Psoas muscle (tissue), 8 donors: ENCODE data around the gene ADSS1. TPM values are rescaled to one million over a fixed set of nuclear protein-coding genes. Genes with fewer than 3 reads are reported as not detected.

ENCODE experiments used
- ATAC-seq, 4 donors: fragments of 200-7000 bp; cut with Tn5 transposase; one replicate each; pipeline ENCODE4 v1.9.1; 2020; ENCODE audit warnings: moderate library complexity in 3 of 4, mild to moderate bottlenecking in 2 of 4
- DNase-seq, 2 donors: peaks; one replicate each; pipeline ENCODE4 v3.0.0-alpha.2; 2020
- H3K27ac ChIP-seq: fragments of 200-600 bp; one replicate; pipeline ENCODE4 v1.8.0; 2022
- H3K27me3 ChIP-seq, 3 donors: fragments of 200-600 bp in 1 of 3; one replicate each; pipeline versions ENCODE4 v1.6.1 to v1.8.0; 2013 to 2022; ENCODE audit warnings: low read length in 2 of 3, mild to moderate bottlenecking in 2 of 3, moderate library complexity in 1 of 3; ENCODE audit not compliant: insufficient read depth in 3 of 3
- H3K36me3 ChIP-seq, 2 donors: fragments of 200-600 bp in 1 of 2; one replicate each; pipeline versions ENCODE4 v1.6.1 to v1.8.0; 2013 to 2022; ENCODE audit warnings: low read depth in 1 of 2, mild to moderate bottlenecking in 1 of 2, moderate library complexity in 1 of 2; ENCODE audit not compliant: insufficient read depth in 1 of 2
- H3K4me1 ChIP-seq: fragments of 200-600 bp; one replicate; pipeline ENCODE4 v1.8.0; 2022
- H3K4me3 ChIP-seq: fragments of 200-600 bp; one replicate; pipeline ENCODE4 v1.8.0; 2022; ENCODE audit warnings: mild to moderate bottlenecking
- H3K9me3 ChIP-seq: fragments of 200-600 bp; one replicate; pipeline ENCODE4 v1.8.0; 2022
- CTCF ChIP-seq: fragments of 200-600 bp; IDR thresholded peaks from one replicate; pipeline ENCODE4 v1.8.0; 2022; ENCODE audit warnings: antibody characterized with exemption
- WGBS, 3 donors: extraction: QIAGEN DNeasy Blood & Tissue Kit; methylation state at CpG; one replicate each; pipeline versions ENCODE4 v1.1.6 to v1.1.7; 2013; 5-methylcytosine and 5-hydroxymethylcytosine counted together
- intact Hi-C, 2 donors: fragments of 100-400 bp; cut with DNase I; formaldehyde crosslinking; loops; one replicate each; pipeline versions ENCODE4 v1.11.0 to v1.14.2; 2022
- polyA plus RNA-seq, 3 donors: library from polyadenylated mRNA; stranded (reverse); fragments of 200-250 nt; gene quantifications; one replicate each; pipeline ENCODE4 v1.2.3, GENCODE V29; 2013
- total RNA-seq, 4 donors: library from RNA; stranded (reverse); fragmentation: NEBNext Ultra II Directional in 2 of 4; extraction: Animal tissue kit (Norgen Biotek cat#: 25700) in 2 of 4; gene quantifications; one replicate each; pipeline versions ENCODE4 v1.2.1 to v1.2.4, GENCODE V29; 2021 to 2023
- donor health status: healthy with polysubstance abuse.
- donor health status: DM: no; HTN: no; CAD: no; lungs with moderate emphysema.
- donor health status: Bipolar disorder and iron deficiency.
- donor health status: healthy.
- donor health status: DM: yes; HTN: yes; CAD: no.
- donor health status: DM: no; HTN: no; CAD: no.
- donor health status: DM: no; HTN: no; CAD: no.
- donor health status: DM: yes; HTN: yes; CAD: no.

ADSS1 gene
- total and polyA plus RNA-seq, 7 donors = 187 to 394 (median 300) TPM

DNA sequence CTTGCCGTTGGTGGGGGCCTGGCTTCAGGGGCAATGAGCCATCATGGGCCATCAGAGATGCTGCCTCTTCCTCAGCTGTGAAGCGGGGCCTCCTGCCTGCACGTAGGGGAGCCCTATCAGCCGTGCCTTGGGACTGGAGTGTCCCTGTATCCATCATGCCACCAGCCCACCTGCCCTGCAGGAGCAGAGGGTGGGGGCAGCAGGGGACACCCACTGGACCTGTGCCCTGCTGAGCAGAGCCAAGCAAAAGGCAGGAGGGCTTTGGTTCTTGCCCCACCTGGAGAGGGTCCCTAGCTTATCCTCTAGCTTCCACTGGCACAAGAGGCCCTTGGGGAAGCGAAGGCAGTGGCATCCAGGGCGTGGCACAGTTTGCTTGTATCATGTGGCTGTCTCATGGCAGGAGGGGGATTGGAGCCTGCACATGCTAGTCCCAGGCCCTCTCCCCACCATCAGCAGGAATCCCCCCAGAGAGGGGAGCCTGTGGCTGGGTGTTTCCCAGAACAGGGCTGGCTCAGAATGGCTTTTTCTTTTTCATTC is 10.1 kb downstream of the ADSS1 start:
- H3K9me3 ChIP-seq = no peaks in the 10 kb centered on the region
- WGBS, 3 donors = 41 to 62% (median 44%) methylated on average over 6 of the region's 6 CpGs
- intact Hi-C loops = no loop called here
- peak overlapping the region; percentile 96 for H3K27ac ChIP-seq
- no peak overlapping the region for H3K4me3 ChIP-seq
- peaks cover 0 to 18% of the 10 kb centered on the region in 2 donors for H3K36me3 ChIP-seq
- no peaks in the 10 kb centered on the region for H3K27me3 ChIP-seq
- peak in 1 of 2 donors; percentile 56 for DNase-seq
- no peak for ATAC-seq
- H3K4me1 ChIP-seq = peaks cover 76% of the 10 kb centered on the region
- no peak for TF ChIP-seq CTCF

- peaks cover 76% of the 10 kb centered on the region for H3K4me1 ChIP-seq
- no peaks in the 10 kb centered on the region for H3K9me3 ChIP-seq
- peak overlapping the region; percentile 96 for H3K27ac ChIP-seq
- peaks cover 0 to 23% of the 10 kb centered on the region in 2 donors for H3K36me3 ChIP-seq
- DNase-seq (no peak), ATAC-seq (no peak)
- 74 to 88% (median 77%) methylated on average over 9 of the region's 9 CpGs for WGBS, 3 donors
- no peaks in the 10 kb centered on the region for H3K27me3 ChIP-seq
- H3K4me3 ChIP-seq = no peak overlapping the region
- no peak for TF ChIP-seq CTCF
- intact Hi-C loops = no loop called here
Observed at GRCh38 chr14:104734601-104734990, 10.6 kb downstream of the ADSS1 start.

DNA sequence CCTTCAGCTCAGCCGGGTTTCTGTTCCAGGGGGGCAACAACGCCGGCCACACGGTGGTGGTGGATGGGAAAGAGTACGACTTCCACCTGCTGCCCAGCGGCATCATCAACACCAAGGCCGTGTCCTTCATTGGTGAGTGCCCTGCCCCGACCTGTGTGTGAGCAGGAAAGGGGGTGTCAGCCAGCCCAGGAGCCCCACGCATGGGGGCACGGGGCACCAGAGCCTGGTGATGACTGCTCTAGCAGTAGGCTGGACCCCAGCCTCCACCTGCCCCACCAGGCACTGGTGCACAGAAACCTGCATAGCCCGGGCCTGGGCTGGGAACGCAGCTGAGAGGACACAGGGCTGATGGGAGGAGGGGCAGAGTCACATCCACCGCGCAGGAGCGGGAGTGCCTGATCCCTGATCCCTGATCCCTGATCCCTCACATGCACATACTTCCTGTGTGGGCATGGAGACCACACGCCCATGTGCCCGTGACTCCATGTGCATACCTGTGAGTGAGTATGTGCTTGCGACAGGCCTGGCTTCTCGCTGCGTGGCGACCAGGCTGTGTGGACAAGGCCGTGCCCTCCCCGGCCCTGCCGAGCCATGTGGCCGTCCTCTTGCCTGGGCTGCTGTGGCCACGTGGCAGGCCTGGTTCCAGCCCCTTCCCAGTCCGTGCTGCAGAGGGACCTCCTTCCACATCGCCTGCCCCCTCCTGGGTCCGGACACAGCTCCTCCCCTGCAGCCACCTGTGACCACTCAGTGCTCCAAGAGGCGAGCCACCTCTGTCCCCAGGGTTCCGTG is 11.2 kb downstream of the ADSS1 start:
- Histone ChIP-seq H3K4me1 (peaks cover 73% of the 10 kb centered on the region), H3K4me3 (peak overlapping the region; percentile 33), H3K36me3 (peaks cover 0 to 29% of the 10 kb centered on the region in 2 donors), H3K9me3 (no peaks in the 10 kb centered on the region), H3K27ac (peak overlapping the region; percentile 96), H3K27me3 (no peaks in the 10 kb centered on the region)
- no peak for TF ChIP-seq CTCF
- peak; percentile 43 to 63 (median 52) for ATAC-seq
- 32 to 47% (median 35%) methylated on average over 30 to 31 of the region's 31 CpGs for WGBS, 3 donors
- intact Hi-C loops = no loop called here
- peak; percentile 65 to 91 for DNase-seq

GRCh38 chr14:104735830-104736642 is 12.0 kb downstream of the ADSS1 start:
- no peaks in the 10 kb centered on the region for H3K9me3 ChIP-seq
- DNase-seq (peak; percentile 91 to 97), ATAC-seq (peak; percentile 64 to 81 (median 76))
- peak overlapping the region; percentile 33 for H3K4me3 ChIP-seq
- intact Hi-C loops = no loop called here
- H3K27ac ChIP-seq = peak overlapping the region; percentile 96
- peaks cover 0 to 37% of the 10 kb centered on the region in 2 donors for H3K36me3 ChIP-seq
- WGBS, 3 donors = 15 to 20% (median 15%) methylated on average over 24 to 26 of the region's 26 CpGs
- H3K27me3 ChIP-seq = no peaks in the 10 kb centered on the region
- no peak for TF ChIP-seq CTCF
- peaks cover 66% of the 10 kb centered on the region for H3K4me1 ChIP-seq
